Pancreas (tissue), 10 donors: Measurements from ENCODE around the gene ADAMTS14. TPM values are rescaled to one million over a fixed set of nuclear protein-coding genes. Genes with fewer than 3 reads are reported as not detected.

Experiments
- ATAC-seq, 4 donors: fragments of 200-7000 bp; cut with Tn5 transposase; one replicate each; pipeline versions ENCODE4 v1.8.0 to v1.9.1; 2020; ENCODE audit warnings: mild to moderate bottlenecking in 4 of 4, moderate library complexity in 4 of 4
- DNase-seq, 6 donors: peaks; one replicate each; pipeline ENCODE4 v3.0.0-alpha.2; 2020
- FAIRE-seq: peaks from 2 replicates; lab custom pipeline; 2012; peaks lifted over from hg19 to GRCh38; lab: Jason Lieb, UNC
- H3K27ac ChIP-seq, 4 donors: fragments of 200-600 bp; sonication (generic); 1 replicate in 3 of 4; 2 replicates in 1 of 4; pipeline versions ENCODE4 v1.5.0 to v1.8.0; 2020
- H3K27me3 ChIP-seq, 4 donors: fragments of 200-600 bp; one replicate each; pipeline ENCODE4 v1.8.0; 2021
- H3K36me3 ChIP-seq, 3 donors: fragments of 200-600 bp; sonication (generic) in 1 of 3; one replicate each; pipeline versions ENCODE4 v1.5.0 to v1.8.0; 2020 to 2021
- H3K4me1 ChIP-seq, 3 donors: fragments of 200-600 bp; one replicate each; pipeline ENCODE4 v1.8.0; 2021
- H3K4me3 ChIP-seq, 4 donors: fragments of 200-600 bp; sonication (generic) in 2 of 4; one replicate each; pipeline versions ENCODE4 v1.5.0 to v1.8.0; 2020 to 2021
- H3K9me3 ChIP-seq, 4 donors: fragments of 200-600 bp; one replicate each; pipeline ENCODE4 v1.8.0; 2021
- WGBS, 2 donors: extraction: QIAGEN DNeasy Blood & Tissue Kit; methylation state at CpG; one replicate each; pipeline ENCODE4 v1.1.7; 2013; 5-methylcytosine and 5-hydroxymethylcytosine counted together
- intact Hi-C, 3 donors: fragments of 100-400 bp; cut with DNase I; formaldehyde crosslinking; loops; one replicate each; pipeline versions ENCODE4 v1.11.1 to v1.14.2; 2022
- polyA plus RNA-seq, 2 donors: library from polyadenylated mRNA; stranded (reverse); fragments of 200-250 nt; gene quantifications; one replicate each; pipeline ENCODE4 v1.2.3, GENCODE V29; 2013
- total RNA-seq, 6 donors: library from RNA; stranded (reverse); fragmentation: NEBNext Ultra II Directional in 4 of 6; extraction: Animal tissue kit (Norgen Biotek cat#: 25700) in 4 of 6; gene quantifications; one replicate each; pipeline versions ENCODE4 v1.2.1 to v1.2.4, GENCODE V29; 2021 to 2023
- TF ChIP-seq, protein P1 (sequence below), 4 donors: fragments of 200-600 bp; sonication (generic) in 3 of 4; IDR thresholded peaks; one replicate each; pipeline versions ENCODE4 v1.5.0 to v1.8.0; 2021; ENCODE audit warnings: antibody characterized with exemption in 4 of 4
- donor health status: healthy with polysubstance abuse.
- donor health status: DM: no; HTN: no; CAD: no; lungs with moderate emphysema.
- donor health status: DM: no; HTN: no; CAD: no.
- donor health status: control.
- donor health status: control.
- donor health status: Bipolar disorder and iron deficiency.
- donor health status: DM: yes; HTN: yes; CAD: no.
- donor health status: DM: no; HTN: no; CAD: no.
- donor health status: DM: no; HTN: no; CAD: no.
- donor health status: DM: yes; HTN: yes; CAD: no.

The ADAMTS14 gene
- total and polyA plus RNA-seq, 8 donors: 0.06 to 2.2 (median 0.23) TPM; not detected in 2

DNA sequence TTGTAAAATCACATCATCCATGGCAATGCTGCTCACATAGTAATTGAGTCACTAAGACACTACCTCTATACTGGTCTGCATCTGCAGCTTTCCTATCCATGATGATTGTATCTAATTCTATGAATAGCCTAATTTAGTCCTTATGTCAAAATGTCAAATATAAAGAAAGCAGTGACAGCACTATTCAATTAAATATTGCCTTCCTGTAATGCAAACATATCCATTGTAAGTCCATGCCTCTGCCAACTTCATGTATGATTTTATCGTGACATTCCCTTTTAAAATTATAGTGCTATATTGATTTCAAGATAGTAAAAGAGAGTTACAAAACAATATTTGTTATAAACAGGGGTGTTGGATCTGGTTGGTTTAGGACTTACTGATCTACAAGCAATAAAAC is 138.7 kb downstream of the ADAMTS14 start:
- Histone ChIP-seq H3K27ac (no peak overlapping the region), H3K36me3 (no peaks in the 10 kb centered on the region), H3K9me3 (no peaks in the 10 kb centered on the region), H3K4me3 (no peak overlapping the region), H3K4me1 (no peaks in the 10 kb centered on the region), H3K27me3 (no peaks in the 10 kb centered on the region)
- intact Hi-C loops: loop anchor here in 1 of 3 donors (5.0 kb wide), 1 partner anchor 71 kb away; no protein-coding TSS in a partner anchor
- TF ChIP-seq, protein P1, sequence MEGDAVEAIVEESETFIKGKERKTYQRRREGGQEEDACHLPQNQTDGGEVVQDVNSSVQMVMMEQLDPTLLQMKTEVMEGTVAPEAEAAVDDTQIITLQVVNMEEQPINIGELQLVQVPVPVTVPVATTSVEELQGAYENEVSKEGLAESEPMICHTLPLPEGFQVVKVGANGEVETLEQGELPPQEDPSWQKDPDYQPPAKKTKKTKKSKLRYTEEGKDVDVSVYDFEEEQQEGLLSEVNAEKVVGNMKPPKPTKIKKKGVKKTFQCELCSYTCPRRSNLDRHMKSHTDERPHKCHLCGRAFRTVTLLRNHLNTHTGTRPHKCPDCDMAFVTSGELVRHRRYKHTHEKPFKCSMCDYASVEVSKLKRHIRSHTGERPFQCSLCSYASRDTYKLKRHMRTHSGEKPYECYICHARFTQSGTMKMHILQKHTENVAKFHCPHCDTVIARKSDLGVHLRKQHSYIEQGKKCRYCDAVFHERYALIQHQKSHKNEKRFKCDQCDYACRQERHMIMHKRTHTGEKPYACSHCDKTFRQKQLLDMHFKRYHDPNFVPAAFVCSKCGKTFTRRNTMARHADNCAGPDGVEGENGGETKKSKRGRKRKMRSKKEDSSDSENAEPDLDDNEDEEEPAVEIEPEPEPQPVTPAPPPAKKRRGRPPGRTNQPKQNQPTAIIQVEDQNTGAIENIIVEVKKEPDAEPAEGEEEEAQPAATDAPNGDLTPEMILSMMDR (IDR thresholded peaks at IDR 0.05): no peak
- FAIRE-seq: no peak
- WGBS, 2 donors: 0 to 27% methylated on average over 1 of the region's 1 CpG
- DNase-seq: no peak
- ATAC-seq: no peak

DNA sequence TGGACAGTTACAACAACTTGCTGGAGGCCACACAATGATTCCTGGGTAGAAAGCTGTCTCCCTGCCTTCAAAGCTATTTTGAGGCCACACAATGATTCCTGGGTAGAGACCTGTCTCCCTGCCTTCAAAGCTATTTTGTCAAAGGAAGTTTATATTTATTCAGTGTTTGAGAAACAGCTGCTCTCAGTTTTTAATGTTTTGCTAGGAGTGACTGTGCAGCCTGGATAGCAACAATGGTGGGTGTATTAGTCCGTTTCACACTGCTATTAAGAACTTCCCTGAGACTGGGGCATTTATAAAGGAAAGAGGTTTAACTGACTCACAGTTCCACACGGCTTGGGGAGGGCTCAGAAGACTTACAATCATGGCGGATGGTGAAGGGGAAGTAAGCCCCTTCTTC is 139.6 kb downstream of the ADAMTS14 start:
- Histone ChIP-seq H3K27me3 (no peaks in the 10 kb centered on the region), H3K9me3 (no peaks in the 10 kb centered on the region), H3K27ac (no peak overlapping the region), H3K36me3 (no peaks in the 10 kb centered on the region), H3K4me1 (peaks cover 0 to 2% (median 1%) of the 10 kb centered on the region in 3 donors), H3K4me3 (no peak overlapping the region)
- WGBS, 2 donors: 66 to 69% methylated on average over 3 of the region's 3 CpGs
- FAIRE-seq (no peak), DNase-seq (no peak), ATAC-seq (no peak)
- TF ChIP-seq, protein P1 (IDR thresholded peaks at IDR 0.05): no peak
- intact Hi-C loops: loop anchor here in 1 of 3 donors (5.0 kb wide), 1 partner anchor 70 kb away; no protein-coding TSS in a partner anchor

Other genes starting within 250 kb of the ADAMTS14 start
- not detected for gene NODAL, start 230.8 kb upstream of the ADAMTS14 start, total RNA-seq
- gene NODAL, start 230.8 kb upstream of the ADAMTS14 start, polyA plus RNA-seq: not detected
- gene PALD1, start 193.7 kb upstream of the ADAMTS14 start, total RNA-seq: 10 to 100 TPM in 1 of 6 donors, 1 to 10 TPM in 5; 2.2 to 15.1 (median 3.1) TPM
- gene PALD1, start 193.7 kb upstream of the ADAMTS14 start, polyA plus RNA-seq: 10 to 100 TPM in 1 of 2 donors, 1 to 10 TPM in 1; 6.2 to 12.4 TPM
- gene PRF1, start 69.8 kb upstream of the ADAMTS14 start, total RNA-seq: 1 to 10 TPM in 3 of 6 donors, under 1 TPM in 3; 0.16 to 1.8 (median 0.76) TPM
- gene PRF1, start 69.8 kb upstream of the ADAMTS14 start, polyA plus RNA-seq: under 1 TPM; 0.30 to 0.54 TPM
- gene TBATA, start 112.9 kb downstream of the ADAMTS14 start, total RNA-seq: not detected
- not detected for gene TBATA, start 112.9 kb downstream of the ADAMTS14 start, polyA plus RNA-seq
- 10 to 100 TPM; 28.8 to 55.8 (median 34.8) TPM for gene SGPL1, start 143.4 kb downstream of the ADAMTS14 start, total RNA-seq
- gene SGPL1, start 143.4 kb downstream of the ADAMTS14 start, polyA plus RNA-seq: 10 to 100 TPM; 12.0 to 14.4 TPM
- 10 to 100 TPM; 63.6 to 81.1 (median 76.7) TPM for gene PCBD1, start 216.1 kb downstream of the ADAMTS14 start, total RNA-seq
- 10 to 100 TPM; 77.1 to 95.9 TPM for gene PCBD1, start 216.1 kb downstream of the ADAMTS14 start, polyA plus RNA-seq